Upper lobe of left lung (tissue), 4 donors: ENCODE data around the gene AMOTL2.

Source experiments
- EP300 ChIP-seq, 4 donors: sonication (generic); formaldehyde crosslinking; IDR thresholded peaks; one replicate each; pipeline ENCODE4 v1.5.1; 2017; ENCODE audit warnings: antibody characterized with exemption in 4 of 4, control low read depth in 2 of 4
- POLR2A ChIP-seq, 4 donors: fragments of 450-650 bp; IDR thresholded peaks; one replicate each; pipeline ENCODE4 v1.5.1; 2016 to 2017; ENCODE audit warnings: antibody characterized with exemption in 4 of 4, mild to moderate bottlenecking in 2 of 4

- no peak for TF ChIP-seq POLR2A (IDR thresholded peaks at IDR 0.05)
- TF ChIP-seq EP300 (IDR thresholded peaks at IDR 0.05): no peak
These were observed 48.1 kb downstream of the AMOTL2 start for GRCh38 chr3:134326126-134326525.
